SK-N-SH treated with all-trans-retinoic acid at 6 μM for 48 hours (cell line): Measurements from ENCODE around the gene UBE2G1.

ENCODE experiments used
- ATAC-seq: fragments of 200-7000 bp; cut with Tn5 transposase; 3 replicates; pipeline ENCODE4 v1.9.1; 2020; ENCODE audit warnings: mild to moderate bottlenecking, moderate library complexity
- ARNTL ChIP-seq: fragments of 450-650 bp; formaldehyde crosslinking; IDR thresholded peaks from 2 replicates; pipeline ENCODE4 v1.5.0; 2020; ENCODE audit warnings: low read depth, mild to moderate bottlenecking, moderate library complexity, borderline replicate concordance
- BACH2 ChIP-seq: fragments of 250-450 bp; sonication (Bioruptor Pico); IDR thresholded peaks from 2 replicates; pipeline ENCODE4 v1.9.0; 2021; ENCODE audit warnings: mild to moderate bottlenecking, borderline replicate concordance
- CSDC2 ChIP-seq: fragments of 250-450 bp; sonication (Bioruptor Pico); IDR thresholded peaks from 2 replicates; pipeline ENCODE4 v1.5.0; 2020; ENCODE audit warnings: mild to moderate bottlenecking, moderate library complexity
- ESRRG ChIP-seq: fragments of 250-450 bp; sonication (Bioruptor Pico); IDR thresholded peaks from 2 replicates; pipeline ENCODE4 v1.6.1; 2021; ENCODE audit warnings: mild to moderate bottlenecking
- GLIS3 ChIP-seq: fragments of 250-450 bp; sonication (Bioruptor Pico); IDR thresholded peaks from 2 replicates; pipeline ENCODE4 v1.5.0; 2020; ENCODE audit warnings: mild to moderate bottlenecking, moderate library complexity
- ISL1 ChIP-seq: fragments of 250-450 bp; sonication (Bioruptor Pico); IDR thresholded peaks from 2 replicates; pipeline ENCODE4 v2.1.2; 2022; ENCODE audit warnings: mild to moderate bottlenecking, moderate library complexity
- OSR1 ChIP-seq: fragments of 250-450 bp; sonication (Bioruptor Pico); IDR thresholded peaks from 2 replicates; pipeline ENCODE4 v1.8.0; 2022; ENCODE audit warnings: moderate library complexity, mild to moderate bottlenecking, inconsistent platforms
- PPARA ChIP-seq: fragments of 250-450 bp; sonication (Bioruptor Pico); IDR thresholded peaks from 2 replicates; pipeline ENCODE4 v1.5.0; 2020; ENCODE audit warnings: mild to moderate bottlenecking, borderline replicate concordance
- RARB ChIP-seq: fragments of 250-450 bp; sonication (Bioruptor Pico); IDR thresholded peaks from 2 replicates; pipeline ENCODE4 v1.8.0; 2021; ENCODE audit warnings: mild to moderate bottlenecking, moderate library complexity
- SNAI2 ChIP-seq: fragments of 250-450 bp; sonication (Bioruptor Pico); IDR thresholded peaks from 2 replicates; pipeline ENCODE4 v1.5.0; 2020; ENCODE audit warnings: mild to moderate bottlenecking, moderate library complexity
- TCF4 ChIP-seq: fragments of 250-450 bp; sonication (Bioruptor Pico); IDR thresholded peaks from 2 replicates; pipeline ENCODE4 v1.8.0; 2021; ENCODE audit warnings: mild to moderate bottlenecking, moderate library complexity, borderline replicate concordance
- ZC3H10 ChIP-seq: fragments of 250-450 bp; sonication (Bioruptor Pico); IDR thresholded peaks from 2 replicates; pipeline ENCODE4 v1.5.1; 2021; ENCODE audit warnings: mild to moderate bottlenecking, moderate library complexity
- ZFP3 ChIP-seq: fragments of 250-450 bp; sonication (Bioruptor Pico); IDR thresholded peaks from 2 replicates; pipeline ENCODE4 v1.5.0; 2020; ENCODE audit warnings: mild to moderate bottlenecking, moderate library complexity
- ZNF70 ChIP-seq: fragments of 450-650 bp; formaldehyde crosslinking; IDR thresholded peaks from 2 replicates; pipeline ENCODE4 v1.5.0; 2020; ENCODE audit warnings: mild to moderate bottlenecking, moderate library complexity
- ZNF8 ChIP-seq: fragments of 450-650 bp; formaldehyde crosslinking; IDR thresholded peaks from 2 replicates; pipeline ENCODE4 v1.5.0; 2020; ENCODE audit warnings: mild to moderate bottlenecking, moderate library complexity
- TF ChIP-seq, protein P1 (sequence below): fragments of 250-450 bp; sonication (Bioruptor Pico); IDR thresholded peaks from 2 replicates; pipeline ENCODE4 v1.5.1; 2020; ENCODE audit warnings: low read depth, mild to moderate bottlenecking, moderate library complexity
- TF ChIP-seq, protein P2 (sequence below): fragments of 250-450 bp; sonication (Bioruptor Pico); IDR thresholded peaks from 2 replicates; pipeline ENCODE4 v1.5.0; 2020; ENCODE audit warnings: mild to moderate bottlenecking, moderate library complexity
- TF ChIP-seq, protein P3 (sequence below): fragments of 250-450 bp; sonication (Bioruptor Pico); IDR thresholded peaks from 2 replicates; pipeline ENCODE4 v1.8.0; 2021; ENCODE audit warnings: low read depth, mild to moderate bottlenecking, moderate library complexity, borderline replicate concordance
- TF ChIP-seq, protein P4 (sequence below): fragments of 250-450 bp; sonication (Bioruptor Pico); IDR thresholded peaks from 2 replicates; pipeline ENCODE4 v1.8.0; 2020; ENCODE audit warnings: mild to moderate bottlenecking, moderate library complexity, borderline replicate concordance
- TF ChIP-seq, protein P5 (sequence below): fragments of 250-450 bp; sonication (Bioruptor Pico); IDR thresholded peaks from 2 replicates; pipeline ENCODE4 v1.5.1; 2021; ENCODE audit warnings: mild to moderate bottlenecking, moderate library complexity

UBE2G1 gene

DNA sequence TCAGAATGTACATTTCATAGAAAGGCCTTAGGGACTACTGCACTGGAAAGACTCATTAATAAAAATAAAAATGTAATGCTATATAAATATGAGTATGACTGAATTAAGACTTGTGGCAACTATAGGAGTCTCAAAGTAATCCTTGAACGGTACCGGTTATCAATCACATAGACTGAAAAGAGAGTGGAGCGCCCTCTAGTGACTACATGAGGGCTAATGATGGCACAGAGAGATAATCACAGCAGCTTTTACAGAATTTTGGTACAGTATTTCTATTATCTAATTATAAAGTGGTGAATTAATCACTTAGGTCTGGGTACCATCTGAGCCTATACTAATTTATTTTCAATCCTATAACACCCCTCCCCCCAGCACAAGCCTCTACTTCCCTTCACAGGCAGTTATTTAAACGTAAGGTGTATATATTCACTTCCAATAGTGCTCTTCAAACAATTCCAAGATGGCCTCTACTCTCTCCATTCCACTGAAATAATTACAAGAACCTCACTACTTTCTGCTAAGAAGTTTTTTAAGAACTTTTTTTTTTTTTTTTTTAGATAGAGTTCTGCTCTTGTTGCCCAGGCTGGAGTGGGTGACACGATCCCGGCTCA lies 62.0 kb downstream of the UBE2G1 start:
- peak; percentile 91 for ATAC-seq

DNA sequence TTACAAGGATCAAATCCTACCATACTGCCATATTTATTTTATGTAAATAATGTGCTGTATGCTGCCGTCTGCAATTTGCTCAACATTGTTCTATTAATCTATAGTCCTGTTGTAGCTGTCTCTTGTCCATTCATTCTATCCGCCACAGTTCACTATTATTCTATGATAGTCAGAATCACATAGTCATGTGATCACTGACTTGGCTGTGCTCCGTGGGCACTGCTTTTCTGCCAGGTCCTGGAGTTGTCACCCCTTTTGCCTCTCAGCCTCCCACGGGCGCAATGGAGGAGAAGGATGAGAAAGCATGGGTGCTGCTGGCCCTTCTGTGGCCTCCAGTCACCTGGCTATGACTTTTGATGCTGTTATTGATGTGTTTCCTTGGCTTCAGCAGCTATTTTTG lies 65.4 kb downstream of the UBE2G1 start:
- TF ChIP-seq PPARA (CRISPR knock-in tag): no peak
- TF ChIP-seq ZC3H10: no peak
- no peak for TF ChIP-seq ZNF70
- TF ChIP-seq RARB (CRISPR knock-in tag): no peak
- TF ChIP-seq ARNTL (CRISPR knock-in tag): no peak
- TF ChIP-seq, protein P1, sequence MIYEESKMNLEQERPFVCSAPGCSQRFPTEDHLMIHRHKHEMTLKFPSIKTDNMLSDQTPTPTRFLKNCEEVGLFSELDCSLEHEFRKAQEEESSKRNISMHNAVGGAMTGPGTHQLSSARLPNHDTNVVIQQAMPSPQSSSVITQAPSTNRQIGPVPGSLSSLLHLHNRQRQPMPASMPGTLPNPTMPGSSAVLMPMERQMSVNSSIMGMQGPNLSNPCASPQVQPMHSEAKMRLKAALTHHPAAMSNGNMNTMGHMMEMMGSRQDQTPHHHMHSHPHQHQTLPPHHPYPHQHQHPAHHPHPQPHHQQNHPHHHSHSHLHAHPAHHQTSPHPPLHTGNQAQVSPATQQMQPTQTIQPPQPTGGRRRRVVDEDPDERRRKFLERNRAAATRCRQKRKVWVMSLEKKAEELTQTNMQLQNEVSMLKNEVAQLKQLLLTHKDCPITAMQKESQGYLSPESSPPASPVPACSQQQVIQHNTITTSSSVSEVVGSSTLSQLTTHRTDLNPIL (CRISPR knock-in tag): no peak
- TF ChIP-seq, protein P2, sequence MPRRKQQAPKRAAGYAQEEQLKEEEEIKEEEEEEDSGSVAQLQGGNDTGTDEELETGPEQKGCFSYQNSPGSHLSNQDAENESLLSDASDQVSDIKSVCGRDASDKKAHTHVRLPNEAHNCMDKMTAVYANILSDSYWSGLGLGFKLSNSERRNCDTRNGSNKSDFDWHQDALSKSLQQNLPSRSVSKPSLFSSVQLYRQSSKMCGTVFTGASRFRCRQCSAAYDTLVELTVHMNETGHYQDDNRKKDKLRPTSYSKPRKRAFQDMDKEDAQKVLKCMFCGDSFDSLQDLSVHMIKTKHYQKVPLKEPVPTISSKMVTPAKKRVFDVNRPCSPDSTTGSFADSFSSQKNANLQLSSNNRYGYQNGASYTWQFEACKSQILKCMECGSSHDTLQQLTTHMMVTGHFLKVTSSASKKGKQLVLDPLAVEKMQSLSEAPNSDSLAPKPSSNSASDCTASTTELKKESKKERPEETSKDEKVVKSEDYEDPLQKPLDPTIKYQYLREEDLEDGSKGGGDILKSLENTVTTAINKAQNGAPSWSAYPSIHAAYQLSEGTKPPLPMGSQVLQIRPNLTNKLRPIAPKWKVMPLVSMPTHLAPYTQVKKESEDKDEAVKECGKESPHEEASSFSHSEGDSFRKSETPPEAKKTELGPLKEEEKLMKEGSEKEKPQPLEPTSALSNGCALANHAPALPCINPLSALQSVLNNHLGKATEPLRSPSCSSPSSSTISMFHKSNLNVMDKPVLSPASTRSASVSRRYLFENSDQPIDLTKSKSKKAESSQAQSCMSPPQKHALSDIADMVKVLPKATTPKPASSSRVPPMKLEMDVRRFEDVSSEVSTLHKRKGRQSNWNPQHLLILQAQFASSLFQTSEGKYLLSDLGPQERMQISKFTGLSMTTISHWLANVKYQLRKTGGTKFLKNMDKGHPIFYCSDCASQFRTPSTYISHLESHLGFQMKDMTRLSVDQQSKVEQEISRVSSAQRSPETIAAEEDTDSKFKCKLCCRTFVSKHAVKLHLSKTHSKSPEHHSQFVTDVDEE (CRISPR knock-in tag): no peak
- TF ChIP-seq, protein P3, sequence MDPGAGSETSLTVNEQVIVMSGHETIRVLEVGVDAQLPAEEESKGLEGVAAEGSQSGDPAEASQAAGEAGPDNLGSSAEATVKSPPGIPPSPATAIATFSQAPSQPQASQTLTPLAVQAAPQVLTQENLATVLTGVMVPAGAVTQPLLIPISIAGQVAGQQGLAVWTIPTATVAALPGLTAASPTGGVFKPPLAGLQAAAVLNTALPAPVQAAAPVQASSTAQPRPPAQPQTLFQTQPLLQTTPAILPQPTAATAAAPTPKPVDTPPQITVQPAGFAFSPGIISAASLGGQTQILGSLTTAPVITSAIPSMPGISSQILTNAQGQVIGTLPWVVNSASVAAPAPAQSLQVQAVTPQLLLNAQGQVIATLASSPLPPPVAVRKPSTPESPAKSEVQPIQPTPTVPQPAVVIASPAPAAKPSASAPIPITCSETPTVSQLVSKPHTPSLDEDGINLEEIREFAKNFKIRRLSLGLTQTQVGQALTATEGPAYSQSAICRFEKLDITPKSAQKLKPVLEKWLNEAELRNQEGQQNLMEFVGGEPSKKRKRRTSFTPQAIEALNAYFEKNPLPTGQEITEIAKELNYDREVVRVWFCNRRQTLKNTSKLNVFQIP (CRISPR knock-in tag): no peak
- TF ChIP-seq GLIS3 (CRISPR knock-in tag): no peak
- TF ChIP-seq ISL1 (CRISPR knock-in tag): no peak
- TF ChIP-seq CSDC2 (CRISPR knock-in tag): no peak
- no peak for TF ChIP-seq ZNF8 (CRISPR knock-in tag)
- no peak for TF ChIP-seq ZFP3 (CRISPR knock-in tag)
- no peak for TF ChIP-seq SNAI2 (CRISPR knock-in tag)
- TF ChIP-seq, protein P4, sequence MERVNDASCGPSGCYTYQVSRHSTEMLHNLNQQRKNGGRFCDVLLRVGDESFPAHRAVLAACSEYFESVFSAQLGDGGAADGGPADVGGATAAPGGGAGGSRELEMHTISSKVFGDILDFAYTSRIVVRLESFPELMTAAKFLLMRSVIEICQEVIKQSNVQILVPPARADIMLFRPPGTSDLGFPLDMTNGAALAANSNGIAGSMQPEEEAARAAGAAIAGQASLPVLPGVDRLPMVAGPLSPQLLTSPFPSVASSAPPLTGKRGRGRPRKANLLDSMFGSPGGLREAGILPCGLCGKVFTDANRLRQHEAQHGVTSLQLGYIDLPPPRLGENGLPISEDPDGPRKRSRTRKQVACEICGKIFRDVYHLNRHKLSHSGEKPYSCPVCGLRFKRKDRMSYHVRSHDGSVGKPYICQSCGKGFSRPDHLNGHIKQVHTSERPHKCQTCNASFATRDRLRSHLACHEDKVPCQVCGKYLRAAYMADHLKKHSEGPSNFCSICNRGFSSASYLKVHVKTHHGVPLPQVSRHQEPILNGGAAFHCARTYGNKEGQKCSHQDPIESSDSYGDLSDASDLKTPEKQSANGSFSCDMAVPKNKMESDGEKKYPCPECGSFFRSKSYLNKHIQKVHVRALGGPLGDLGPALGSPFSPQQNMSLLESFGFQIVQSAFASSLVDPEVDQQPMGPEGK (CRISPR knock-in tag): no peak
- TF ChIP-seq TCF4 (CRISPR knock-in tag): no peak
- no peak for TF ChIP-seq OSR1 (CRISPR knock-in tag)
- no peak for ATAC-seq

More for the DNA sequence above, 62.0 kb downstream of the UBE2G1 start:
- TF ChIP-seq ESRRG (CRISPR knock-in tag) (no peak), BACH2 (CRISPR knock-in tag) (no peak)
- TF ChIP-seq, protein P5, sequence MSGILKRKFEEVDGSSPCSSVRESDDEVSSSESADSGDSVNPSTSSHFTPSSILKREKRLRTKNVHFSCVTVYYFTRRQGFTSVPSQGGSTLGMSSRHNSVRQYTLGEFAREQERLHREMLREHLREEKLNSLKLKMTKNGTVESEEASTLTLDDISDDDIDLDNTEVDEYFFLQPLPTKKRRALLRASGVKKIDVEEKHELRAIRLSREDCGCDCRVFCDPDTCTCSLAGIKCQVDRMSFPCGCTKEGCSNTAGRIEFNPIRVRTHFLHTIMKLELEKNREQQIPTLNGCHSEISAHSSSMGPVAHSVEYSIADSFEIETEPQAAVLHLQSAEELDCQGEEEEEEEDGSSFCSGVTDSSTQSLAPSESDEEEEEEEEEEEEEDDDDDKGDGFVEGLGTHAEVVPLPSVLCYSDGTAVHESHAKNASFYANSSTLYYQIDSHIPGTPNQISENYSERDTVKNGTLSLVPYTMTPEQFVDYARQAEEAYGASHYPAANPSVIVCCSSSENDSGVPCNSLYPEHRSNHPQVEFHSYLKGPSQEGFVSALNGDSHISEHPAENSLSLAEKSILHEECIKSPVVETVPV (CRISPR knock-in tag): no peak
- TF ChIP-seq, all 23 proteins: peak for 0

DNA sequence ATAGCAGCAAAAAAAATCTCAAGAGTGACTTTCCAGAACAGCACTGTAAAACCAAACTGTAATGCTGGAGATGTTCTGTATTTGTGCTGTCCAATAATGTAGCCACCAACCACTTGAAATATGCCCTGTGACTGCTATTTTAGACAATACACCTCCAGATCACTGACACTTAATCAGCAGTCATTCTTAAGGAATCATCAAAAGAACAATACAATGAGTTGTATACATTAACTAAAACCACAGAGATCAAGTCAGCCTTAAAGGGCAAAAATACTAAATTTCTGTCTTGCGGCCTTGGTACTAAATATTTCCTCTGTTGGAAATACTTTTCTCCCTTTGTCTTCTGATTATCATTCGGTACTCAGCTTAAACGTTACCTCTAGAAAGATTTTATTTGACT lies 69.1 kb downstream of the UBE2G1 start:
- TF ChIP-seq, protein P4 (CRISPR knock-in tag): no peak
- TF ChIP-seq, protein P5 (CRISPR knock-in tag): no peak
- no peak for TF ChIP-seq SNAI2 (CRISPR knock-in tag)
- TF ChIP-seq ZC3H10: no peak
- TF ChIP-seq ISL1 (CRISPR knock-in tag): no peak
- no peak for TF ChIP-seq GLIS3 (CRISPR knock-in tag)
- TF ChIP-seq ZFP3 (CRISPR knock-in tag): no peak
- TF ChIP-seq BACH2 (CRISPR knock-in tag): no peak
- TF ChIP-seq, protein P1 (CRISPR knock-in tag): no peak
- TF ChIP-seq, all 23 proteins: peak for 0
- ATAC-seq: no peak
